Endothelial cell of umbilical vein (primary cell): ENCODE results near the gene EPS8L1. TPM values are rescaled to one million over a fixed set of nuclear protein-coding genes. Genes with fewer than 3 reads are reported as not detected.

Experiments used
- BruUV-seq: library from RNA; stranded (reverse); fragments of 400-500 nt; replicated peaks from 2 replicates; lab custom pipeline; 2021; lab: Mats Ljungman, UMichigan
- CTCF ChIA-PET: fragments of 300-600, 350-600 bp; sonication (Branson Sonifier 250); formaldehyde crosslinking; loops from one replicate; lab custom pipeline; 2021; ENCODE audit warnings: antibody characterized with exemption, inconsistent platforms; lab: Charles Lee
- POLR2A ChIA-PET: fragments of 300-600, 350-600 bp; sonication (Branson Sonifier 250); formaldehyde crosslinking; loops from one replicate; lab custom pipeline; 2021; ENCODE audit warnings: antibody characterized with exemption, inconsistent platforms; lab: Charles Lee
- DNase-seq: peaks from one replicate; pipeline ENCODE4 v3.0.0-alpha.2; 2011; ENCODE audit warnings: low read depth, low spot score
- FAIRE-seq: peaks from 2 replicates; lab custom pipeline; 2011; peaks lifted over from hg19 to GRCh38; lab: Jason Lieb, UNC
- H2AFZ ChIP-seq: 2 replicates; pipeline ENCODE4 v1.6.0; 2012; ENCODE audit warnings: low read depth, low read length, control low read depth, inconsistent platforms
- H3K27ac ChIP-seq: 2 replicates; pipeline ENCODE4 v1.5.1; 2011; ENCODE audit warnings: low read depth, mild to moderate bottlenecking, control low read depth, low read length, moderate library complexity; ENCODE audit not compliant: insufficient read depth
- H3K27me3 ChIP-seq, 2 experiments: 2 replicates each; pipeline versions ENCODE4 v1.6.0 to v1.6.1; 2011; ENCODE audit warnings: low read length in 2 of 2, mixed read lengths in 1 of 2; ENCODE audit not compliant: control insufficient read depth in 2 of 2, insufficient read depth in 2 of 2
- H3K36me3 ChIP-seq, 2 experiments: 2 replicates in 1 of 2; 3 replicates in 1 of 2; pipeline ENCODE4 v1.5.1; 2011; ENCODE audit warnings: low read length in 2 of 2, mild to moderate bottlenecking in 1 of 2, moderate library complexity in 1 of 2; ENCODE audit not compliant: control insufficient read depth in 2 of 2, insufficient read depth in 2 of 2; ENCODE audit errors: extremely low read depth in 1 of 2
- H3K4me1 ChIP-seq: 3 replicates; pipeline ENCODE4 v1.5.1; 2011; ENCODE audit warnings: mild to moderate bottlenecking, low read length; ENCODE audit not compliant: control insufficient read depth, insufficient read depth; ENCODE audit errors: extremely low read depth
- H3K4me2 ChIP-seq: 2 replicates; pipeline ENCODE4 v1.6.1; 2011; ENCODE audit warnings: low read length, control low read depth, mixed read lengths; ENCODE audit not compliant: insufficient read depth
- H3K4me3 ChIP-seq, 3 experiments: fragments of 200-600 bp in 1 of 3; sonication (generic), shearing (Covaris generic) in 1 of 3; replicated peaks in 1 of 3; 2 replicates each; pipeline ENCODE4 v1.5.1; 2011 to 2016; ENCODE audit warnings: control low read depth in 3 of 3, low read length in 3 of 3, mild to moderate bottlenecking in 2 of 3, inconsistent platforms in 1 of 3, low read depth in 1 of 3, moderate library complexity in 1 of 3; ENCODE audit not compliant: insufficient read depth in 1 of 3
- H3K79me2 ChIP-seq: 2 replicates; pipeline ENCODE4 v1.6.0; 2012; ENCODE audit warnings: low read length, inconsistent platforms; ENCODE audit not compliant: control insufficient read depth, insufficient read depth
- H3K9ac ChIP-seq: replicated peaks from 2 replicates; pipeline ENCODE3; 2011; ENCODE audit warnings: low read length, control low read depth; ENCODE audit not compliant: insufficient read depth; ENCODE audit errors: extremely low read depth
- H3K9me1 ChIP-seq: replicated peaks from 3 replicates; pipeline ENCODE4 v1.6.0; 2011; ENCODE audit warnings: mild to moderate bottlenecking, low read length; ENCODE audit not compliant: control insufficient read depth, insufficient read depth; ENCODE audit errors: extremely low read depth
- H3K9me3 ChIP-seq: replicated peaks from 2 replicates; pipeline ENCODE4 v1.5.1; 2012; ENCODE audit warnings: low read length, inconsistent platforms; ENCODE audit not compliant: control insufficient read depth, insufficient read depth
- H4K20me1 ChIP-seq: replicated peaks from 2 replicates; pipeline ENCODE3; 2011; ENCODE audit warnings: mild to moderate bottlenecking, low read length; ENCODE audit not compliant: control insufficient read depth, insufficient read depth; ENCODE audit errors: extremely low read depth
- EZH2 ChIP-seq: IDR thresholded peaks from 2 replicates; pipeline ENCODE4 v1.6.1; 2012; ENCODE audit warnings: borderline replicate concordance, low read depth, mild to moderate bottlenecking, moderate library complexity, low read length, inconsistent platforms; ENCODE audit not compliant: severe bottlenecking
- FOS ChIP-seq: IDR thresholded peaks from 2 replicates; pipeline ENCODE4 v1.6.1; 2011; ENCODE audit warnings: mild to moderate bottlenecking, low read length, moderate library complexity, borderline replicate concordance; ENCODE audit not compliant: insufficient read depth
- GATA2 ChIP-seq: IDR thresholded peaks from 2 replicates; pipeline ENCODE4 v1.7.0; 2011; ENCODE audit warnings: low read depth, mild to moderate bottlenecking, moderate library complexity, mixed read lengths, low read length; ENCODE audit not compliant: insufficient read length, insufficient read depth
- JUN ChIP-seq: IDR thresholded peaks from 2 replicates; pipeline ENCODE4 v1.6.1; 2011; ENCODE audit warnings: borderline replicate concordance, low read depth; ENCODE audit not compliant: insufficient read length, insufficient read depth
- MAX ChIP-seq: IDR thresholded peaks from 2 replicates; pipeline ENCODE4 v1.6.1; 2011; ENCODE audit not compliant: insufficient read depth, insufficient read length
- MYC ChIP-seq: IDR thresholded peaks from one replicate; pipeline ENCODE4 v1.6.1; 2011; ENCODE audit warnings: mild to moderate bottlenecking, low read depth, low read length
- POLR2A ChIP-seq: IDR thresholded peaks from 2 replicates; pipeline ENCODE4 v1.6.1; 2012; ENCODE audit warnings: low read depth, mild to moderate bottlenecking, control low read depth, low read length
- POLR2AphosphoS5 ChIP-seq: IDR thresholded peaks from 2 replicates; pipeline ENCODE4 v1.6.1; 2012; ENCODE audit warnings: low read depth, mild to moderate bottlenecking, control low read depth, low read length, moderate library complexity; ENCODE audit not compliant: insufficient read depth
- dilution Hi-C: fragments of 300-500 bp; cut with MboI; formaldehyde crosslinking; loops from one replicate; pipeline ENCODE4 v1.15.0; 2019; ENCODE audit warnings: low sequenced_read_pairs; ENCODE audit not compliant: extremely low pct_ligation_motif_present
- intact Hi-C: fragments of 100-400 bp; cut with micrococcal nuclease; formaldehyde crosslinking; loops from one replicate; pipeline ENCODE4 v1.10.0; 2022
- polyA plus RNA-seq, 4 experiments: library from polyadenylated mRNA; depleted of rRNA in 3 of 4; stranded (reverse) in 3 of 4; unstranded in 1 of 4; fragments of >200 nt; gene quantifications; 2 replicates each; pipeline versions ENCODE4 v1.2.1 to v1.2.3, GENCODE V29; 2011 to 2012; ENCODE audit warnings: missing spikeins in 1 of 4
- total RNA-seq: library from RNA; stranded (reverse); gene quantifications from 2 replicates; pipeline ENCODE4 v1.2.3, GENCODE V29; 2021
- TF ChIP-seq, protein P1 (sequence below), 2 donors: IDR thresholded peaks; 1 replicate in 1 of 2; 2 replicates in 1 of 2; pipeline ENCODE4 v1.5.1; 2011; ENCODE audit warnings: low read length in 2 of 2, mild to moderate bottlenecking in 2 of 2, moderate library complexity in 2 of 2, control low read depth in 1 of 2, inconsistent platforms in 1 of 2, low read depth in 1 of 2; ENCODE audit not compliant: insufficient read depth in 1 of 2; ENCODE audit errors: extremely low read depth in 1 of 2

EPS8L1 gene
- total and polyA plus RNA-seq, 2 donors (not counting 3 experiments of a cell fraction or from before 2014, with no cell fraction given), result 15.9 to 28.9 TPM

DNA sequence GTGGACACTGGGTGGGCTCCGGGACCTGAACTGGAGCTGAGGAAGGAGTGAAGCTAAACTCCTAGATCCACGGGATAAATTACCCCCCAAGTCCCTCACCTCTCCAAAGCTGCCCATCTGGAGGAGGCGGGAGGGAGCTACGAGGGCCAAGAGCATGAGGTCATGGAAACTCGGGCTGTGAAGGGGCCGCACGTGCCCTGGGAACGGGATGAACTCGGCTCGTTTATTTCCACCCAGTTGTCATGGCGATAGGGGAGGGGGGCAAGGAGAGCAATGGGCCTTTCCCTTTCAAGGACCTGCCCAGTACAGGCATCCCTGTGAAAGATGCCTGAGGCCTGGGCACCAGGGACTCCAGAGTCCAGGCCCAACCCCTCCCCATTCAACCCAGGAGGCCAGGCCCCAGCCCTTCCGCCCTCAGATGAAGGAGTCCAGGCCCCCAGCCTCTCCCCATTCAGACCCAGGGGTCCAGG is 37.9 kb downstream of the EPS8L1 start:
- H3K4me1 ChIP-seq, result peaks cover 20% of the 10 kb centered on the region
- H3K9ac ChIP-seq, result no peak overlapping the region
- H3K9me3 ChIP-seq, result no peaks in the 10 kb centered on the region
- FAIRE-seq (peak; percentile 43), DNase-seq (peak; percentile 88)
- peaks cover 0 to 4% of the 10 kb centered on the region in 2 experiments for H3K36me3 ChIP-seq
- CTCF ChIA-PET, result interaction anchor here (0.7 kb wide), 1 partner anchor 25 kb away, joined by 4 read pairs; no protein-coding TSS in a partner anchor
- no peak overlapping the region for H2AFZ ChIP-seq
- H3K27ac ChIP-seq, result peak overlapping the region; percentile 57
- no TSS peak for BruUV-seq
- dilution Hi-C loops, result no loop called here
- no peaks in the 10 kb centered on the region for H4K20me1 ChIP-seq
- H3K4me2 ChIP-seq, result no peak overlapping the region
- POLR2A ChIA-PET, result no interaction called here
- peaks cover 57% of the 10 kb centered on the region for H3K79me2 ChIP-seq
- H3K4me3 ChIP-seq, result no peak overlapping the region
- H3K9me1 ChIP-seq, result no peaks in the 10 kb centered on the region
- no peaks in the 10 kb centered on the region for H3K27me3 ChIP-seq
- TF ChIP-seq GATA2 (no peak), MAX (peak; percentile 90), POLR2AphosphoS5 (no peak), POLR2A (no peak), JUN (peak; percentile 58)
- intact Hi-C loops, result no loop called here

GRCh38 chr19:55114566-55115145 is 39.0 kb downstream of the EPS8L1 start:
- H3K36me3 ChIP-seq, result peaks cover 0 to 2% of the 10 kb centered on the region in 2 experiments
- no peak overlapping the region for H3K9ac ChIP-seq
- CTCF ChIA-PET, result interaction anchor here (4.8 kb wide), 1 partner anchor 27 kb away, joined by 38 read pairs; no protein-coding TSS in a partner anchor
- intact Hi-C loops (loop anchor here (5.0 kb wide), 1 partner anchor 652 kb away; the partner anchor contains the start of gene LENG9), dilution Hi-C loops (no loop called here)
- FAIRE-seq (no peak), DNase-seq (no peak)
- BruUV-seq, result no TSS peak
- POLR2A ChIA-PET, result no interaction called here
- H4K20me1 ChIP-seq, result no peaks in the 10 kb centered on the region
- no peaks in the 10 kb centered on the region for H3K9me3 ChIP-seq
- H3K4me1 ChIP-seq, result peaks cover 20% of the 10 kb centered on the region
- peaks cover 57% of the 10 kb centered on the region for H3K79me2 ChIP-seq
- no peak overlapping the region for H2AFZ ChIP-seq
- H3K27ac ChIP-seq, result peak overlapping the region; percentile 17
- no peak for TF ChIP-seq POLR2A
- TF ChIP-seq, protein P1, sequence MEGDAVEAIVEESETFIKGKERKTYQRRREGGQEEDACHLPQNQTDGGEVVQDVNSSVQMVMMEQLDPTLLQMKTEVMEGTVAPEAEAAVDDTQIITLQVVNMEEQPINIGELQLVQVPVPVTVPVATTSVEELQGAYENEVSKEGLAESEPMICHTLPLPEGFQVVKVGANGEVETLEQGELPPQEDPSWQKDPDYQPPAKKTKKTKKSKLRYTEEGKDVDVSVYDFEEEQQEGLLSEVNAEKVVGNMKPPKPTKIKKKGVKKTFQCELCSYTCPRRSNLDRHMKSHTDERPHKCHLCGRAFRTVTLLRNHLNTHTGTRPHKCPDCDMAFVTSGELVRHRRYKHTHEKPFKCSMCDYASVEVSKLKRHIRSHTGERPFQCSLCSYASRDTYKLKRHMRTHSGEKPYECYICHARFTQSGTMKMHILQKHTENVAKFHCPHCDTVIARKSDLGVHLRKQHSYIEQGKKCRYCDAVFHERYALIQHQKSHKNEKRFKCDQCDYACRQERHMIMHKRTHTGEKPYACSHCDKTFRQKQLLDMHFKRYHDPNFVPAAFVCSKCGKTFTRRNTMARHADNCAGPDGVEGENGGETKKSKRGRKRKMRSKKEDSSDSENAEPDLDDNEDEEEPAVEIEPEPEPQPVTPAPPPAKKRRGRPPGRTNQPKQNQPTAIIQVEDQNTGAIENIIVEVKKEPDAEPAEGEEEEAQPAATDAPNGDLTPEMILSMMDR (IDR thresholded peaks at IDR 0.05; ENCODE audit: extremely low read depth in 1 of 2, insufficient read depth in 1 of 2, low read depth in 1 of 2, low read length in 2 of 2), result no peak
- no peak for TF ChIP-seq EZH2
- no peak for TF ChIP-seq MYC
- TF ChIP-seq GATA2, result no peak
- no peak for TF ChIP-seq POLR2AphosphoS5
- no peak for TF ChIP-seq JUN
- no peak for TF ChIP-seq MAX
- TF ChIP-seq FOS, result no peak
- no peak overlapping the region for H3K4me3 ChIP-seq
- no peaks in the 10 kb centered on the region for H3K9me1 ChIP-seq
- H3K27me3 ChIP-seq, result no peaks in the 10 kb centered on the region
- H3K4me2 ChIP-seq, result no peak overlapping the region
